ENCODE results near the gene MUC20.

GRCh38 chr3:195700319-195700718, 20.5 kb upstream of the MUC20 start:
- TF ChIP-seq CTCF (IDR thresholded peaks at IDR 0.05) (no peak), EP300 (IDR thresholded peaks at IDR 0.05) (no peak)

All from ovary (tissue), 3 donors.